Muscle layer of duodenum (tissue), 2 donors: ENCODE results near the gene OTULIN.

ENCODE experiments used
- H3K27ac ChIP-seq: one replicate; pipeline ENCODE4 v1.7.0; 2013; ENCODE audit warnings: mild to moderate bottlenecking, low read length
- H3K27me3 ChIP-seq: one replicate; pipeline ENCODE4 v1.7.0; 2013; ENCODE audit warnings: low read depth, mild to moderate bottlenecking, control low read depth, low read length
- H3K36me3 ChIP-seq, 2 donors: one replicate each; pipeline ENCODE4 v1.7.0; 2013; ENCODE audit warnings: low read length in 2 of 2, control low read depth in 1 of 2, mild to moderate bottlenecking in 1 of 2; ENCODE audit not compliant: insufficient read depth in 2 of 2, control insufficient read depth in 1 of 2
- H3K4me1 ChIP-seq, 2 donors: one replicate each; pipeline ENCODE4 v1.7.0; 2013; ENCODE audit warnings: low read length in 2 of 2, mild to moderate bottlenecking in 2 of 2, control low read depth in 1 of 2, moderate library complexity in 1 of 2; ENCODE audit not compliant: insufficient read depth in 2 of 2, control insufficient read depth in 1 of 2
- H3K4me3 ChIP-seq, 2 donors: one replicate each; pipeline ENCODE4 v1.7.0; 2013; ENCODE audit warnings: low read length in 2 of 2, low read depth in 1 of 2, mild to moderate bottlenecking in 1 of 2
- H3K9me3 ChIP-seq, 2 donors: one replicate each; pipeline ENCODE4 v1.7.0; 2013; ENCODE audit warnings: low read length in 2 of 2, control low read depth in 1 of 2, mild to moderate bottlenecking in 1 of 2; ENCODE audit not compliant: control insufficient read depth in 1 of 2
- donor health status: healthy.

The OTULIN gene

DNA sequence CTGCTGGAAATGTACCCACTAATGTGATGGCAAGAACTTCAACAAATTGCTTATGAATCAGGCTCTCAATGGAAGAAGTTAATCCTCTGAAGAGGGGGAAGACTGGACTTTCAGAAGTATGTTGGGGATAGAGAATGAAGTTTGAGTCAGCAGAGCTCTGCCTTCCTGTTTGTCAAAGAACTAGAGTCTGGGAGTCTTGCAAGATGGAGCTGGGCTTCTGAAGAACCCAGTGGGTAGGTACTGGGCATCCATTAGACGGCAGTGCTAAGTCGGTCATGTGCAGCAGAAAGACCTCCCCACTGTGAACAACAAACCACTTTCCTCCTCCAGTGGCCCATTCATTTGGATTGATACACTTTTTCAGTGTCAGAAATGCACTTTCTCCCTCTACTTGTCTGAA, 34.6 kb downstream of the OTULIN start:
- no peaks in the 10 kb centered on the region for H3K27me3 ChIP-seq
- peaks cover 0 to 8% of the 10 kb centered on the region in 2 donors for H3K4me1 ChIP-seq
- no peak overlapping the region for H3K4me3 ChIP-seq
- no peak overlapping the region for H3K27ac ChIP-seq
- no peaks in the 10 kb centered on the region for H3K9me3 ChIP-seq
- peaks cover 17 to 27% of the 10 kb centered on the region in 2 donors for H3K36me3 ChIP-seq

DNA sequence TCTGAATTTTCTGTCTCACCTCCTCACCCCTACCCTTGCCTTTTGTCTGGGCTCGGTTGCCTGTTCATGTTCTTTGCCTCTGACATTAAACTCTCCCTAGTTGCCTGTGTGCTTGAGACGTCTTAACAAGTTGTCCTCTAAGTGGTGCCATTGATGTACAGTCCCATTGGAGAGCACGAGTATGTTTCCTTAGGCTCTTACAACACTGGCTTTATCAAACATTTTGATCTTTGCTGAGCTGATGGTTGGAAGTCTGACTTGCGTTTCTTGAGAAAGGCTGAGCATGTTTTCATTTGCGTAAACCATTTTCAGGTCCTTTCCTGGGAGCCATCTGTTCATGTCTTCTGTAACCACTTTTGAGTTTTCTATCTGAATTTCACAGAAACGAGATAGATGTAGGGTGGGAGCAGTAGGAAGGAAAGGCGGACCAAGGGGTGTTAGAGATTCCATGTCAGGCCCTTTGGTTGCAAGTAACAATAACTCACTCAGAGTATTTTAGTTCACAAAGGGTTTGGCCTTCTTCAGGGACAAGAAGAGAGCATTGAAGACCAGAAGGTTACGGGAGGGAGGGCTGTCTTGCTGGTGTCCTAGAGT, 35.4 kb downstream of the OTULIN start:
- H3K4me3 ChIP-seq: no peak overlapping the region
- no peaks in the 10 kb centered on the region for H3K9me3 ChIP-seq
- peaks cover 14 to 24% of the 10 kb centered on the region in 2 donors for H3K36me3 ChIP-seq
- H3K27me3 ChIP-seq: no peaks in the 10 kb centered on the region
- H3K27ac ChIP-seq: no peak overlapping the region
- H3K4me1 ChIP-seq: peaks cover 0 to 8% of the 10 kb centered on the region in 2 donors

DNA sequence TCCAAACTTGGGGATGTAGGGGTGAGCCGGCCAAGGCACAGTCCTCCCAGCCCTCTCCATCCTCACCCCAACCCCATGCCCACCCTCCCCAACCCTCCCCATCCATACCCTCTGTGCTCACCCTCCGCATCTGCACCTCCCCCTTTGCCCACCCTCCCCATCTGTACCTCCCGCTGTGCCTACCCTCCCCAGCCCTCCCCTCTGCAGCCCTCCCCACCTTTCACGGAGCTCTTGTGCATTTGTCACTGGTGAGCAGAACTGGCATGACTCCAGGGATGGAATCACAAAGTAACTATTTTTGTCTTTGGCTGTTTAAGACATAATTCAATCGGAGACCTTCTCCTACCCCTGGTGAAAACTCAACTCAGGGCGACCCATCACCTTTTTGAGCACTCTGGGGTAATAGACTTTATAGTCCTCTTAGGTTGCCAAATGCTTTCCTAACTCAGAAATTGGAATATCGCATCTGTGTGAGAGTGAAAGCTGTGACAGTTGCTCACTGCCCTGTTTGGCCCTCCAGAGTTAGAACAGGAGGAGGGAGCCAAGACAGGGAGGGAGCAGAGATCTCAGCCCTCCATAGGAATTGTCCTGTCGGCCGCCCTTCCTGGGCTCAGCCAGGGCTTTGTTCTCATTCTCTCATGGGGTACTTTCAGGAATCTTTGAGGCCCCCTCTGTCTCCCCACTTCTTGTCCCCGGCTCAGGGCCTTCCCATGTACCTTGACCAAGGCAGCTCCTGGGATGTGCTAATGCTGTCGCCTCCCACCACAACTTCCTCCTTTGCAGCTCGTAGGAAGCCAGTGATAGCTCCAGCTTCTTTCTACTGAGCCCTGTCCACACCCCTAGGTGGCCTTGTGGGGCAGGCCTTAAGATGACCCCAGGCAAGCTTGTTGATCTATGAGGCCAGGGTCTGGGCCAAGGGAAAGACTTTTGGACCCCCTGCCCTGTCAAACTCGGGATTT, 36.2 kb downstream of the OTULIN start:
- Histone ChIP-seq H3K27me3 (no peaks in the 10 kb centered on the region), H3K4me1 (peaks cover 0 to 8% of the 10 kb centered on the region in 2 donors), H3K9me3 (no peaks in the 10 kb centered on the region), H3K36me3 (peaks cover 14 to 20% of the 10 kb centered on the region in 2 donors), H3K4me3 (no peak overlapping the region), H3K27ac (no peak overlapping the region)

DNA sequence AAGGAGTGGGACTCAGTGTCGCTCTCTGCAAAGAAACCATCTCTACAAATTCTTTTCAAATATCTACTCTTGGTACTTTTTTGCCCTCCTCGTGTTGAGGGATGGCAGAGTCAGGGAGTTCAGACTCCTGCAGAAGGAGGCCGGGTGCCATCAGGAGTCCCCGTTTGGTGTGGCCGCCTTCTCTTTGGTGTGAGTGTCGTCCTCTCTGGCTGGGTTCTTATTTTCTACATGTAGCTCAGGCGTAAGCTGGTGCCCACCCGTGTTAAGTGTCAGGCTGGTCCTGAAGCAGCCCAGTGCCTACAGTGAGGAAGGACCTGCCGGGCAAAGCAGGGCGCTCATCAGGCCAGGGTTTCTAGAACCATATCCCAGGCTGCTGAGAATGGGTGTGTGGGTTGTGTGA, 37.0 kb downstream of the OTULIN start:
- Histone ChIP-seq H3K27me3 (no peaks in the 10 kb centered on the region), H3K4me1 (peaks cover 0 to 8% of the 10 kb centered on the region in 2 donors), H3K27ac (no peak overlapping the region), H3K36me3 (peaks cover 9 to 15% of the 10 kb centered on the region in 2 donors), H3K4me3 (no peak overlapping the region), H3K9me3 (no peaks in the 10 kb centered on the region)

DNA sequence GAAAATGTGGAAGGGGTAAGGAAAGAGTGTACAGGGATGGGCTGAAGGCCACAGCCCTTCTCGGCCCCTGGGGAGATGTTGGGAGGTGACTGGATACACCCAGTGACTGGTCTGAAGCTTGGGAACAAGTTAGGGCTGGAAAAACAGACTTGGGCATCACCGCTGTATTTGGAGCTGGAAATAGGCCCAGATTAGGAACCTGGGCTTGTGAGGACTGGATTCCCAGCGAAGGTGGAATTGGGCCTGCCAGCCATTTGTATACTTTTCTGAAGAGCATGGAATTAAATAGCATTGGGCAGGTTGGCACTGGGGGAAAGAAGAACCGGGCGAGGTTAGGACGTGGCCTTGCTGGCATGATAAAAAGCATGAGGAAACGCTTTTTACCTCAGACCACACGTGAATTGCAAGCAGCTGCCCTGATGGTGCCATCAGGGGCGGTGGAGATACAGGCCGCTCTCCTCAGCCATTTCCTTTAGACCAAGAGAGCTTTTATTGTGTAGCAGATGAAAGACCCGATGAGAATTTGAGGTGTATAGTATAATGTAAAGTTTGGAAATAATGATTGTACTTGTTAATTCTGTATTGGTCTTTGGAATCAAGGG, 37.8 kb downstream of the OTULIN start:
- peaks cover 12 to 15% of the 10 kb centered on the region in 2 donors for H3K36me3 ChIP-seq
- no peak overlapping the region for H3K4me3 ChIP-seq
- H3K27me3 ChIP-seq: no peaks in the 10 kb centered on the region
- H3K4me1 ChIP-seq: peaks cover 0 to 12% of the 10 kb centered on the region in 2 donors
- no peaks in the 10 kb centered on the region for H3K9me3 ChIP-seq
- no peak overlapping the region for H3K27ac ChIP-seq

DNA sequence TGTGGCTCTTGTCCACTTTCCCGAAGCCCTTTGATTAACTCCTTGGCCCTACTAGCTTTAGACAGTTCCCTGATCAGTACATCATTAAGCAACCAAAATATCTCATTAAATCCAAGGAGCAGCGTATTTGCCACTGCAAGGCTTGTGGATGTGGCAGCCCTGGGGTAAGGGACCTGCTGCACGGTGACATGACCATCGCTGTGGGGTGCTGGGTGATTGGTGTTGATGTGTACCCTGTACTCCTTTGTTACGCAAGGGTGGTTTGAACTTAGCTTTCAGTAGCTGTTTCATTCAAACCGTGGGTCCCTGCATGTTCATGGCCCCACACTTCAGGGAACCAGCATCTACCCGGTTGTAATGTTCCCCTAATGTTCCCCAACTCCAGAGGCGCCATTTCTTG, 41.0 kb downstream of the OTULIN start:
- no peaks in the 10 kb centered on the region for H3K9me3 ChIP-seq
- H3K4me1 ChIP-seq: peaks cover 0 to 12% of the 10 kb centered on the region in 2 donors
- no peak overlapping the region for H3K27ac ChIP-seq
- no peaks in the 10 kb centered on the region for H3K27me3 ChIP-seq
- H3K36me3 ChIP-seq: peaks cover 21 to 28% of the 10 kb centered on the region in 2 donors
- no peak overlapping the region for H3K4me3 ChIP-seq

DNA sequence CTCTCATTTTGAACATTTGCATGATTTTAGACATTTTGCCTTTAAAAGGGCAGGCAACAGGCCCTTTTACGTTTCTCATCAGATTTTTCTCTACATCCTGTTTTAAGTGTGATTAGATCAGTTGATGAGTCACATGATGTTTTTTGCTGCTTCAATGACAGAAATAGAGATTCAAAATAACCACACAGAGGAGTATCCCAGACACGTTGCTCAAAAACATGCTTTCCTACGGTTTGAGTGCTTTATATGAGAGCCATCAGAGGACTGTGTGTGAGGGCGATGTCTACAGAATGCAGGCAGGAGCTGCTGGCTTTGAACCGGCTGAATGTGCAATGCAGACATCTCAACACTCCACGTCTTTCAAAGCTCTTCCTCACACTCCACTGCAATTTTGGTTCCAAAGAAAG, 42.1 kb downstream of the OTULIN start:
- H3K36me3 ChIP-seq: peaks cover 28 to 37% of the 10 kb centered on the region in 2 donors
- H3K4me3 ChIP-seq: no peak overlapping the region
- peaks cover 0 to 5% of the 10 kb centered on the region in 2 donors for H3K4me1 ChIP-seq
- H3K9me3 ChIP-seq: no peaks in the 10 kb centered on the region
- H3K27ac ChIP-seq: no peak overlapping the region
- no peaks in the 10 kb centered on the region for H3K27me3 ChIP-seq

DNA sequence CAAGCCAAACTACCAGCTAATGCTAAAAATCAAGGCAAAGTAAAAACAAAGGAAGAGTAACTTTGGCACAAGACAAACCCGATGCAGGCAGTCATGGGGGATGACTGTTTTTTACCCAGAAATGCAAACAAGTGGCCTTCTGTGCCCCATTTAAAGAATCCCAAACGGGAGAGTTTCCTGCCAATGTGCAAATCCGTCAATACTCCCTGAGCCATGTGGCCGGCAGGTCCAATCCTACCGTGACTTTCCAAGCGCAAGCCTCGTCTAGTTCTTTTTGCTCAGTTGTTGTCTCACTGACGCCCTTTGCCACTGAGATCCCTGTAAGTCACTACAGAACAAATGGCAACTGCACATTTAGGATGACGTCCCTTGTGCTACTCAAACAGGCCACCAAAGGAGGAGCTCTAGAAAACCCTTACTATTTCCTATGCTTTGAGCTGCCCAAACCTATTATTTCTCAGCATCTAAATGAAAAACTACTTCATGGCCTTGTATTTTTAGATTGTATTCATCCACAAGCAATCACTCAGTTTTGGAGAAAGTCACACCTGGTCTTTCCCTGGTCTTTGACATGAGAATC, 43.4 kb downstream of the OTULIN start:
- H3K27me3 ChIP-seq: no peaks in the 10 kb centered on the region
- H3K4me3 ChIP-seq: no peak overlapping the region
- H3K4me1 ChIP-seq: peaks cover 0 to 5% of the 10 kb centered on the region in 2 donors
- H3K27ac ChIP-seq: no peak overlapping the region
- no peaks in the 10 kb centered on the region for H3K9me3 ChIP-seq
- peaks cover 39 to 48% of the 10 kb centered on the region in 2 donors for H3K36me3 ChIP-seq

DNA sequence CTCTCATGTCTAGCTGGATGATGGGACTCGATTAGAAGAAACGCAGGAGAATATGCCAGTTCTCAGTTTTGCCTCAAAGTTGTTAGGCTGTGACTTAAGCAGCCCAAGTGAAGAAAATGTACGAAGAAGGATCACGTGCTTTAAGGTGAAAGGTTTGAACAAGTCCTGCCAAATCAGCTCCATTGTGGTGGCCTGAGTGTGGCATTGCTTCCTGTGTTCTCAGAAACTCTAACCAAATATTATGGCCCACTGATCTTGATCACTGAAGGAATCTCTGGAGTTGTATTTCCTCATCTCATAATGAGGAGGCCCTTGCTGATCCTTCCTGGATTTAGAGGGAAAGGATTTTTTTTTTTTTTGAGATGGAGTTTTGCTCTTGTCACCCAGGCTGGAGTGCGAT, 44.0 kb downstream of the OTULIN start:
- no peaks in the 10 kb centered on the region for H3K9me3 ChIP-seq
- no peak overlapping the region for H3K27ac ChIP-seq
- peaks cover 42 to 49% of the 10 kb centered on the region in 2 donors for H3K36me3 ChIP-seq
- no peaks in the 10 kb centered on the region for H3K27me3 ChIP-seq
- H3K4me1 ChIP-seq: peaks cover 0 to 5% of the 10 kb centered on the region in 2 donors
- no peak overlapping the region for H3K4me3 ChIP-seq

DNA sequence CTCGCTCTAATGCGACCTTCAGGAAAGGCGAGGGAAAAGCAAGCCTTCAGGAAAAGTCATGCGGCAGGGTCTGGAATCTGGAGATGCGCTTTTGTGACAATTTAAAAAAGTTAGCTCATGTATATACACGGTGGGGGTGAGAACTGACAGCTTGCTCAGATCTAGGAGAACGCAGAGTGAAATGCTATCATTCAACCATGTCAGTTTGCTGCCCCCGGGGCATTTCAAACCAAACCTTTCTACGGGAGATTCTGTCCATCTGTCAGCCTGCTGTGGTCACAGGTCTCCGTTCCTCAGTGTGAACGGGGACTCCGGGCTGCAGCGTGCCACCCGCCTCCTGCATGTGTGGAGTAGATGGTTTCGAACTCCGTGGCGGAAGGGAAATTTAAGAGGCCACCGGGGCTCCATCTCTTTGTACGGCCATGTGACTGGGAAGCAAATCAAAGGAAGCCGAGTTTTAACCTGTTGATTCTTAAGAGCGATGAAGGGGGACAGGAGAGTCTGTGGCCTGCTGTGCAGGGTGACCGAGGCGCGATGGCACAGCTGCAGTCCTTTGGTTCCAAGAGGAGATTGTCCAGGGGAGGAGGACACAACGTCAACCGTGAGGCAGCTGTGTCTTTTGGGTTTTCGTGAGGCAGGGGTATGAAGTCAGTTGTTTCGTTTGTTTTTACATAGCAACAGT, 45.9 kb downstream of the OTULIN start:
- Histone ChIP-seq H3K27ac (no peak overlapping the region), H3K4me1 (peaks cover 0 to 5% of the 10 kb centered on the region in 2 donors), H3K36me3 (peaks cover 56 to 57% of the 10 kb centered on the region in 2 donors), H3K9me3 (no peaks in the 10 kb centered on the region), H3K27me3 (no peaks in the 10 kb centered on the region), H3K4me3 (no peak overlapping the region)
